ENCODE measurements around the gene AFDN. TPM values are rescaled to one million over a fixed set of nuclear protein-coding genes. Genes with fewer than 3 reads are reported as not detected.
A peak's percentile ranks its signal among the peaks of the same experiment; 100 is the strongest.

The AFDN gene
- total RNA-seq, 2 donors from 2014 or later, result 53.9 to 57.1 TPM

- DNase-seq (no peak), ATAC-seq (peak in 1 of 2 donors; percentile 40)
- intact Hi-C loops (cut with DNase I), result loop anchor here (5.0 to 10.0 kb wide), 3 partner anchors 121 to 414 kb away; no protein-coding TSS in a partner anchor
Measured at GRCh38 chr6:167898673-167899311, 72.1 kb downstream of the AFDN start.

GRCh38 chr6:167904791-167905190 is 78.1 kb downstream of the AFDN start:
- intact Hi-C loops (cut with DNase I), result loop anchor here in 1 of 2 donors (10.0 kb wide), 1 partner anchor 210 kb away; no protein-coding TSS in a partner anchor
- no peak for DNase-seq
- ATAC-seq, result no peak

GRCh38 chr6:167906899-167907298 is 80.2 kb downstream of the AFDN start:
- intact Hi-C loops (cut with DNase I), result loop anchor here in 1 of 2 donors (10.0 kb wide), 1 partner anchor 208 kb away; no protein-coding TSS in a partner anchor
- peak; percentile 93 to 96 for ATAC-seq
- DNase-seq, result peak; percentile 72

- no peak for DNase-seq
- ATAC-seq, result peak in 1 of 2 donors; percentile 48
- intact Hi-C loops (cut with DNase I), result loop anchor here (2.0 to 10.0 kb wide), 2 partner anchors 207 to 225 kb away; no protein-coding TSS in a partner anchor
Measured at GRCh38 chr6:167907837-167908681, 81.3 kb downstream of the AFDN start.

GRCh38 chr6:167910007-167910406 is 83.3 kb downstream of the AFDN start:
- no peak for DNase-seq
- intact Hi-C loops (cut with DNase I), result no loop called here
- ATAC-seq, result no peak

GRCh38 chr6:167910652-167911051 is 83.9 kb downstream of the AFDN start:
- intact Hi-C loops (cut with DNase I), result no loop called here
- no peak for ATAC-seq

GRCh38 chr6:167912494-167912893 is 85.8 kb downstream of the AFDN start:
- intact Hi-C loops (cut with DNase I), result no loop called here
- no peak for ATAC-seq
- DNase-seq, result no peak

More at GRCh38 chr6:167910652-167911051, 83.9 kb downstream of the AFDN start:
- DNase-seq, result no peak

- DNase-seq (no peak), ATAC-seq (no peak)
- intact Hi-C loops (cut with DNase I), result no loop called here
Measured at GRCh38 chr6:167913699-167914098, 87.0 kb downstream of the AFDN start.

- ATAC-seq, result no peak
- DNase-seq, result no peak
- intact Hi-C loops (cut with DNase I), result no loop called here
Measured at GRCh38 chr6:167915139-167915538, 88.4 kb downstream of the AFDN start.

GRCh38 chr6:167917551-167918154 is 90.9 kb downstream of the AFDN start:
- ATAC-seq, result no peak
- no peak for DNase-seq
- intact Hi-C loops (cut with DNase I), result no loop called here

- DNase-seq (no peak), ATAC-seq (peak in 1 of 2 donors; percentile 77)
- intact Hi-C loops (cut with DNase I), result no loop called here
Measured at GRCh38 chr6:167918548-167919278, 92.0 kb downstream of the AFDN start.

GRCh38 chr6:167919349-167919748 is 92.6 kb downstream of the AFDN start:
- ATAC-seq (peak in 1 of 2 donors; percentile 11), DNase-seq (no peak)
- intact Hi-C loops (cut with DNase I), result no loop called here

GRCh38 chr6:167920165-167920564 is 93.5 kb downstream of the AFDN start:
- no peak for DNase-seq
- intact Hi-C loops (cut with DNase I), result no loop called here
- peak in 1 of 2 donors; percentile 8 for ATAC-seq

- no peak for DNase-seq
- intact Hi-C loops (cut with DNase I), result no loop called here
- peak; percentile 33 to 67 for ATAC-seq
Measured at GRCh38 chr6:167921831-167922230, 95.1 kb downstream of the AFDN start.

GRCh38 chr6:167925026-167925425 is 98.3 kb downstream of the AFDN start:
- no peak for DNase-seq
- ATAC-seq, result peak; percentile 44 to 81
- intact Hi-C loops (cut with DNase I), result no loop called here

GRCh38 chr6:167927246-167927645 is 100.5 kb downstream of the AFDN start:
- intact Hi-C loops (cut with DNase I), result no loop called here
- ATAC-seq, result no peak
- DNase-seq, result no peak

GRCh38 chr6:167928111-167928510 is 101.4 kb downstream of the AFDN start:
- ATAC-seq (no peak), DNase-seq (no peak)
- intact Hi-C loops (cut with DNase I), result no loop called here

GRCh38 chr6:167930295-167930694 is 103.6 kb downstream of the AFDN start:
- ATAC-seq (peak; percentile 45 to 82), DNase-seq (no peak)
- intact Hi-C loops (cut with DNase I), result no loop called here

Data from left cardiac atrium (tissue), 4 donors.